ENCODE data around the gene SLC2A10.

Gene SLC2A10

GRCh38 chr20:46770330-46771194, 61.1 kb downstream of the SLC2A10 start:
- DNase-seq (ENCODE audit: low read depth, low spot score) = no peak

- no peak for DNase-seq (ENCODE audit: low read depth, low spot score)
Measured at GRCh38 chr20:46771195-46771588, 61.7 kb downstream of the SLC2A10 start.

GRCh38 chr20:46772901-46773300, 63.5 kb downstream of the SLC2A10 start:
- no peak for DNase-seq (ENCODE audit: low read depth, low spot score)

- no peak for DNase-seq (ENCODE audit: low read depth, low spot score)
Measured at GRCh38 chr20:46773680-46774079, 64.2 kb downstream of the SLC2A10 start.

- no peak for DNase-seq (ENCODE audit: low read depth, low spot score)
Measured at GRCh38 chr20:46774236-46774635, 64.8 kb downstream of the SLC2A10 start.

GRCh38 chr20:46774943-46775560, 65.6 kb downstream of the SLC2A10 start:
- DNase-seq (ENCODE audit: low read depth, low spot score) = no peak

- DNase-seq (ENCODE audit: low read depth, low spot score) = no peak
Measured at GRCh38 chr20:46775806-46776205, 66.4 kb downstream of the SLC2A10 start.

GRCh38 chr20:46777331-46777730, 67.9 kb downstream of the SLC2A10 start:
- no peak for DNase-seq (ENCODE audit: low read depth, low spot score)

- no peak for DNase-seq (ENCODE audit: low read depth, low spot score)
Measured at GRCh38 chr20:46779831-46780230, 70.4 kb downstream of the SLC2A10 start.

GRCh38 chr20:46784436-46785127, 75.1 kb downstream of the SLC2A10 start:
- DNase-seq (ENCODE audit: low read depth, low spot score) = no peak
